ENCODE data around the gene SRSF12. TPM values are rescaled to one million over a fixed set of nuclear protein-coding genes. Genes with fewer than 3 reads are reported as not detected.
A peak's percentile ranks its signal among the peaks of the same experiment; 100 is the strongest.
"Not testable (repeated sequence)": the region's sequence is repeated elsewhere in the genome, so short reads cannot be mapped to it uniquely, and the experiment has no call there.

The SRSF12 gene
- total and polyA plus RNA-seq, 8 donors: 0.37 to 1.6 (median 0.79) TPM

DNA sequence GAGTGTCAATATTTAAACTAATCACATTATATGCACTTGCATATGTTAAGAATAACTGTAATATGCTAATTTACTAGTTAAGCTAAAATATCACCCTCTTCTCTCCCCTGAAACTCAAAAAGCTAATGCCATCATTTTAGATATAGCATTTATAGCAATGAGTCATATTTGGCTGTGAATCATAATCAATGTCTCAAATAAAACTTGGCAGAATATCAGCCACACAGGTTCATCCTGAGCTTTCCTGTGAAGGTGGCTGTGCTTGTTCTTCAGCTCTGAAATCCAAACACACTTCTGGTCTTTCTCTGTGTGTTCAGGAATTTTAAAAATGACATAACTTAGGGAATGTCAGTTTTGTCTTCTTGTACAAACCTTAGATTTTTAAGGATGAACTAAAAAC is 50.1 kb downstream of the SRSF12 start:
- no peaks in the 10 kb centered on the region for H3K36me3 ChIP-seq
- no peak overlapping the region for H3K4me3 ChIP-seq
- intact Hi-C loops (cut with DNase I): no loop called here
- TF ChIP-seq, protein P1, sequence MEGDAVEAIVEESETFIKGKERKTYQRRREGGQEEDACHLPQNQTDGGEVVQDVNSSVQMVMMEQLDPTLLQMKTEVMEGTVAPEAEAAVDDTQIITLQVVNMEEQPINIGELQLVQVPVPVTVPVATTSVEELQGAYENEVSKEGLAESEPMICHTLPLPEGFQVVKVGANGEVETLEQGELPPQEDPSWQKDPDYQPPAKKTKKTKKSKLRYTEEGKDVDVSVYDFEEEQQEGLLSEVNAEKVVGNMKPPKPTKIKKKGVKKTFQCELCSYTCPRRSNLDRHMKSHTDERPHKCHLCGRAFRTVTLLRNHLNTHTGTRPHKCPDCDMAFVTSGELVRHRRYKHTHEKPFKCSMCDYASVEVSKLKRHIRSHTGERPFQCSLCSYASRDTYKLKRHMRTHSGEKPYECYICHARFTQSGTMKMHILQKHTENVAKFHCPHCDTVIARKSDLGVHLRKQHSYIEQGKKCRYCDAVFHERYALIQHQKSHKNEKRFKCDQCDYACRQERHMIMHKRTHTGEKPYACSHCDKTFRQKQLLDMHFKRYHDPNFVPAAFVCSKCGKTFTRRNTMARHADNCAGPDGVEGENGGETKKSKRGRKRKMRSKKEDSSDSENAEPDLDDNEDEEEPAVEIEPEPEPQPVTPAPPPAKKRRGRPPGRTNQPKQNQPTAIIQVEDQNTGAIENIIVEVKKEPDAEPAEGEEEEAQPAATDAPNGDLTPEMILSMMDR (IDR thresholded peaks at IDR 0.05): no peak
- peak overlapping the region in 2 of 4 donors; percentile 27 to 51 for H3K27ac ChIP-seq
- peak; percentile 85 to 95 (median 92) for ATAC-seq
- no peaks in the 10 kb centered on the region for H3K9me3 ChIP-seq
- FAIRE-seq: no peak
- peaks cover 0 to 16% (median 0%) of the 10 kb centered on the region in 3 donors for H3K4me1 ChIP-seq
- DNase-seq: peak in 2 of 6 donors; percentile 31 to 40
- no peaks in the 10 kb centered on the region for H3K27me3 ChIP-seq

DNA sequence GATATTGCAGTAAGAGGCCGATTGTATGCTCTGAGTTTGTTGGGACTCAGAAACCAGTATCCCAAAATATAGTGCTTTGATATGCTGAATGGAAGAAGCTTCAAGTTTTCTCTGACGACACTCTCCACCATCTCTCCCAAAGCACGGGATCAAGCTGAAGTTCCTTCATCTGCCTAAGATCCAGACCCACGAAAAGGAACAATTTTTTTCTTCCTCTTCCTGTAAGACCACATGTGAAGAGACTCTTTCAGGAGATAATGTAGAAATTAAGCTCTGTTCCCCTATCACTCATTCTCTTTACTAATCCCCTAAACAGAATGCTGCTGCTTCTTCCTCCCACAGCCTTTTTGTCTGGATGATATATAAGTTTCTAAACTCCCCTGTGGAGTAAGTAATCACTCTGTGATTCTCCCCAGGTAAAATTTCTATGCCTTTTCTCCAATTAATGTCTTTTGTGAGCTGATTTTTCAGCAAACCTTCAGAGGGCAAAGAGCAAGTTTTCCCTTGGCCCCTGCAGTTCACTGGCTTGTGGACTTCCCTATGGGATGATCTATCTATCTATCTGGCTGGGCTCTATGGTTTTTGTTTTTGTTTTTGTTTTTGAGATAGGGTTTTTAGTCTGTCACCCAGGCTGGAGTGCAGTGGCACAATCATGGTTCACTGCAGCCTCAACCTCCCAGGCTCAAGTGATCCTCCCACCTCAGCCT is 50.8 kb downstream of the SRSF12 start:
- no peaks in the 10 kb centered on the region for H3K9me3 ChIP-seq
- DNase-seq: no peak
- H3K36me3 ChIP-seq: no peaks in the 10 kb centered on the region
- H3K27ac ChIP-seq: peak overlapping the region in 1 of 4 donors; percentile 51
- WGBS, 2 donors: 78 to 84% methylated on average over 4 of the region's 4 CpGs
- no peak overlapping the region for H3K4me3 ChIP-seq
- peaks cover 0 to 16% (median 0%) of the 10 kb centered on the region in 3 donors for H3K4me1 ChIP-seq
- TF ChIP-seq, protein P1 (IDR thresholded peaks at IDR 0.05): no peak
- FAIRE-seq: no peak
- peak in 2 of 4 donors; percentile 39 to 60 for ATAC-seq
- H3K27me3 ChIP-seq: no peaks in the 10 kb centered on the region
- intact Hi-C loops (cut with DNase I): no loop called here

DNA sequence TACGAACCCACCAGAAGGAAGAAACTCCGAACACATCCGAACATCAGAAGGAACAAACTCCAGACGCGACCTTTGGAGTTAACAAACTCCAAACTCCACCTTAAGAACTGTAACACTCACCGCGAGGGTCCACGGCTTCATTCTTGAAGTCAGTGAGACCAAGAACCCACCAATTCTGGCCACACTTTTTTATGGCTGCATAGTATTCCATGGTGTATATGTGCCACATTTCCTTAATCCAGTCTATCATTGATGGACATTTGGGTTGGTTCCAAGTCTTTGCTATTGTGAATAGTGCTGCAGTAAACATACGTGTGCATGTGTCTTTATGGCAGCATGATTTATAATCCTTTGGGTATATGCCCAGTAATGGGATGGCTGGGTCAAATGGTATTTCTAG is 51.8 kb downstream of the SRSF12 start:
- FAIRE-seq; H3K36me3 ChIP-seq; H3K27me3 ChIP-seq; DNase-seq; H3K27ac ChIP-seq; intact Hi-C loops (cut with DNase I); H3K4me3 ChIP-seq; H3K9me3 ChIP-seq; ATAC-seq: not testable (repeated sequence)
- WGBS, 2 donors: 94 to 97% methylated on average over 8 to 9 of the region's 9 CpGs
- peaks cover 0 to 16% (median 0%) of the 10 kb centered on the region in 3 donors for H3K4me1 ChIP-seq

DNA sequence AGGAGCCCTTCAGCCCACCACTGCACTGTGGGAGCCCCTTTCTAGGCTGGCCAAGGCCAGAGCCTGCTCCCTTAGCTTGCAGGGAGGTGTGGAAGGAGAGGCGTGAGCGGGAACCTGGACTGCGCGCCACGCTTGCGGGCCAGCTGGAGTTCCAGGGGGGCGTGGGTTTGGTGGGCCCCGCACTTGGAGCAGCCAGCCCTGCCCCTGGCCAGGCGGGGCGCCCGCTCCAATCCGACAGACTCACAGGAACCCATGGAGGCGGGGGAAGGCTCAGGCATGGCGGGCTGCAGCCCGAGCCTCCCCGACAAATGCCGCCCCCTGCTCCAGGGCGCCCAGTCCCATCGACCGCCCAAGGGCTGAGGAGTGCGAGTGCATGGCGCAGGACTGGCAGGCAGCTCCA is 52.9 kb downstream of the SRSF12 start:
- FAIRE-seq; intact Hi-C loops (cut with DNase I); H3K27me3 ChIP-seq; H3K4me3 ChIP-seq; H3K36me3 ChIP-seq; H3K9me3 ChIP-seq; H3K27ac ChIP-seq; ATAC-seq: not testable (repeated sequence)
- peaks cover 0 to 16% (median 0%) of the 10 kb centered on the region in 3 donors for H3K4me1 ChIP-seq
- DNase-seq: peak in 1 of 6 donors; percentile 65
- 92 to 99% methylated on average over 19 to 22 of the region's 22 CpGs for WGBS, 2 donors

DNA sequence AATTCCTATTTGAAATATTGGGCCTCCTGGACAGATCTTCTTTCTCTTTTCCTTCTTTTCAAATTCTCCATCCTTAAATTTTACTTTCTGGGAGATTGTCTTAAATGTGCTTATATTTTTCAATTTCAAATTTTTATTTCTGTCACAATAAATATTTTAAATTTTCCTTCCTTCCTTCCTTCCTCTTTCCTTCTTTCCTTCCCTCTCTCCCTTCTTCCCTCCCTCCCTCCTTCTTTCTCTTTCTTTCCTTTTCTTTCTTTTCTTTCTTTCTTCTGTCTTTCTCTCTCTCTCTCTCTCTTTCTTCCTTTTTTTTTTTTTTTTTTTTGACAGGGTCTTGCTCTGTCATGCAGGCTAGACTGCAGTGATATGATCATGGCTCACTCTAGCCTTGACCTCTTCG is 54.0 kb downstream of the SRSF12 start:
- FAIRE-seq: no peak
- no peak for ATAC-seq
- H3K4me1 ChIP-seq: peaks cover 0 to 16% (median 0%) of the 10 kb centered on the region in 3 donors
- 90 to 100% methylated on average over 1 of the region's 1 CpG for WGBS, 2 donors
- no peaks in the 10 kb centered on the region for H3K36me3 ChIP-seq
- no peak overlapping the region for H3K4me3 ChIP-seq
- TF ChIP-seq, protein P1 (IDR thresholded peaks at IDR 0.05): no peak
- intact Hi-C loops (cut with DNase I): no loop called here
- H3K27ac ChIP-seq: no peak overlapping the region
- no peaks in the 10 kb centered on the region for H3K9me3 ChIP-seq
- no peak for DNase-seq
- H3K27me3 ChIP-seq: no peaks in the 10 kb centered on the region

DNA sequence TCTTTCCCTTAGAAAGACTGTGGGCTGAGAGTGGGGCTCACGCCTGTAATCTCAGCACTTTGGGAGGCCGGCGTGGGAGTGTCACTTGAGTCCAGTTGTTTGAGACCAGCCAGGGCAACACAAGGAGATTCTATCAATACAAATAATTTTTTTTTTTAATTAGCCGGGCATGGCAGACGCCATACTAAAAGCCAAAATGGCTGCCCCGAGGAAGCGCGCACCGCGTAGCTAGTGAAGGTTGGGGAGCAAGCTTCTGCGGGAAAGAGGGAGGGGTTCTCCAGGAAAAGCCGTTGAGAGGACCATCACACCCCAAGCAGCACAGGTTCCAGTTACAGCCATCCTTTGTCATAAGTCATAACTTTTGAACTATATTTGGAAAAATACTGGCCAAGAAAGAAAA is 58.6 kb downstream of the SRSF12 start:
- intact Hi-C loops (cut with DNase I): no loop called here
- Histone ChIP-seq H3K4me1 (no peaks in the 10 kb centered on the region), H3K36me3 (no peaks in the 10 kb centered on the region), H3K9me3 (no peaks in the 10 kb centered on the region), H3K4me3 (no peak overlapping the region), H3K27me3 (no peaks in the 10 kb centered on the region), H3K27ac (no peak overlapping the region)
- FAIRE-seq (no peak), ATAC-seq (no peak), DNase-seq (no peak)
- 92 to 95% methylated on average over 12 of the region's 12 CpGs for WGBS, 2 donors
- TF ChIP-seq, protein P1 (IDR thresholded peaks at IDR 0.05): no peak
